Neural progenitor cell (in vitro differentiated cells): ENCODE data around the gene NARS2. TPM values are rescaled to one million over a fixed set of nuclear protein-coding genes. Genes with fewer than 3 reads are reported as not detected.

Experiments
- DNase-seq: peaks from one replicate; pipeline ENCODE4 v3.0.0-alpha.2; 2016; ENCODE audit warnings: low spot score
- H2AFZ ChIP-seq: fragments of 200-600 bp; sonication (generic); replicated peaks from 2 replicates; pipeline ENCODE4 v1.6.1; 2016; ENCODE audit warnings: antibody characterized with exemption
- H3F3A ChIP-seq: fragments of 200-600 bp; sonication (generic); 2 replicates; pipeline ENCODE4 v1.6.1; 2016; ENCODE audit warnings: antibody characterized with exemption, low read depth
- H3K27ac ChIP-seq: fragments of 200-600 bp; sonication (generic); 2 replicates; pipeline ENCODE4 v1.5.1; 2016; ENCODE audit warnings: mild to moderate bottlenecking
- H3K27me3 ChIP-seq: fragments of 200-600 bp; sonication (generic); 2 replicates; pipeline ENCODE4 v1.6.1; 2016; ENCODE audit warnings: mild to moderate bottlenecking, moderate library complexity
- H3K36me3 ChIP-seq: fragments of 200-600 bp; sonication (generic); 2 replicates; pipeline ENCODE4 v1.5.1; 2016
- H3K4me1 ChIP-seq: fragments of 200-600 bp; sonication (generic); 2 replicates; pipeline ENCODE4 v1.6.1; 2016; ENCODE audit warnings: mixed run types
- H3K4me2 ChIP-seq: fragments of 200-600 bp; sonication (generic); 2 replicates; pipeline ENCODE4 v1.6.1; 2016
- H3K4me3 ChIP-seq: fragments of 200-600 bp; sonication (generic); 2 replicates; pipeline ENCODE4 v1.5.1; 2016
- H3K79me2 ChIP-seq: fragments of 200-600 bp; sonication (generic); 2 replicates; pipeline ENCODE4 v1.6.1; 2016; ENCODE audit warnings: low read depth
- H3K9ac ChIP-seq: fragments of 200-600 bp; sonication (generic); 2 replicates; pipeline ENCODE4 v1.6.1; 2016
- H3K9me3 ChIP-seq: fragments of 200-600 bp; sonication (generic); 2 replicates; pipeline ENCODE4 v1.5.1; 2016; ENCODE audit warnings: low read depth
- H4K20me1 ChIP-seq: fragments of 200-600 bp; sonication (generic); 2 replicates; pipeline ENCODE4 v1.6.1; 2016; ENCODE audit warnings: low read depth
- H3K27ac Mint-ChIP-seq: 3 replicates; pipeline ENCODE4 v1.8.0; 2021; ENCODE audit warnings: mixed read lengths
- H3K27me3 Mint-ChIP-seq: 2 replicates; pipeline ENCODE4 v1.8.0; 2022; ENCODE audit warnings: low read depth, mild to moderate bottlenecking, inconsistent platforms, moderate library complexity, mixed read lengths; ENCODE audit not compliant: insufficient read depth
- H3K36me3 Mint-ChIP-seq: 3 replicates; pipeline ENCODE4 v1.8.0; 2021; ENCODE audit warnings: mixed read lengths
- H3K4me1 Mint-ChIP-seq: 3 replicates; pipeline ENCODE4 v1.8.0; 2021; ENCODE audit warnings: mixed read lengths
- H3K4me3 Mint-ChIP-seq: 3 replicates; pipeline ENCODE4 v1.8.0; 2021; ENCODE audit warnings: mild to moderate bottlenecking, moderate library complexity, mixed read lengths
- H3K9me3 Mint-ChIP-seq: 3 replicates; pipeline ENCODE4 v1.8.0; 2020; ENCODE audit warnings: mixed read lengths
- EZH2 ChIP-seq: fragments of 200-600 bp; sonication (generic); IDR thresholded peaks from 2 replicates; pipeline ENCODE4 v1.6.1; 2017; ENCODE audit warnings: antibody characterized with exemption, mild to moderate bottlenecking, moderate library complexity
- EZH2phosphoT487 ChIP-seq: fragments of 200-600 bp; sonication (generic); IDR thresholded peaks from 2 replicates; pipeline ENCODE4 v1.6.1; 2017; ENCODE audit warnings: antibody characterized with exemption
- total RNA-seq: library from RNA; depleted of rRNA; stranded (reverse); fragments of >200 nt; gene quantifications from 2 replicates; pipeline ENCODE4 v1.2.3, GENCODE V29; 2015; ENCODE audit warnings: low replicate concordance
- TF ChIP-seq, protein P1 (sequence below): fragments of 200-600 bp; sonication (generic); IDR thresholded peaks from 2 replicates; pipeline ENCODE4 v1.5.1; 2017; ENCODE audit warnings: antibody characterized with exemption, mild to moderate bottlenecking

The NARS2 gene
- total RNA-seq, 1 donor from 2014 or later, result 53.0 TPM

DNA sequence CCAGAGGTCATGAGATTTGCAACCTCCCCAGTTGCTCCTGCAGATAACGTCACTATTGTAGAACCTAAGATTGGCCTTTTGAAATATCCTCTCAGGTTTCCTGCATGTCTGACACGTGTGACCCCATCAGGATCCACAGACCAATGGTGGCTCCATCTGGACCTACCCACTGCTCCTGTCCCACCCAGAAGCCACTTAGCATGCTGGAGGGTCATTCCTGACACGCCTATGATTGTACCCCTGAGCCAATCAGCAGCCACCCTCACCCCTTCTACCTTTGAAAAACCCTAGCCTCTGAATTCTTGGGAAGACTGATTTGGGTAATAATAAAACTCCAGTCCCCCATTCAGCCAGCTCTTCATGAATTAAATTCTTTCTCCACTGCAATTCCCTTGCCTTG, 20.1 kb upstream of the NARS2 start:
- H3K27ac Mint-ChIP-seq, result no peak overlapping the region
- no peaks in the 10 kb centered on the region for H3F3A ChIP-seq
- H3K9ac ChIP-seq, result no peak overlapping the region
- H3K4me3 Mint-ChIP-seq, result no peak overlapping the region
- H3K27me3 ChIP-seq, result no peaks in the 10 kb centered on the region
- no peaks in the 10 kb centered on the region for H3K36me3 ChIP-seq
- H3K4me1 ChIP-seq, result peaks cover 7% of the 10 kb centered on the region
- TF ChIP-seq, protein P1, sequence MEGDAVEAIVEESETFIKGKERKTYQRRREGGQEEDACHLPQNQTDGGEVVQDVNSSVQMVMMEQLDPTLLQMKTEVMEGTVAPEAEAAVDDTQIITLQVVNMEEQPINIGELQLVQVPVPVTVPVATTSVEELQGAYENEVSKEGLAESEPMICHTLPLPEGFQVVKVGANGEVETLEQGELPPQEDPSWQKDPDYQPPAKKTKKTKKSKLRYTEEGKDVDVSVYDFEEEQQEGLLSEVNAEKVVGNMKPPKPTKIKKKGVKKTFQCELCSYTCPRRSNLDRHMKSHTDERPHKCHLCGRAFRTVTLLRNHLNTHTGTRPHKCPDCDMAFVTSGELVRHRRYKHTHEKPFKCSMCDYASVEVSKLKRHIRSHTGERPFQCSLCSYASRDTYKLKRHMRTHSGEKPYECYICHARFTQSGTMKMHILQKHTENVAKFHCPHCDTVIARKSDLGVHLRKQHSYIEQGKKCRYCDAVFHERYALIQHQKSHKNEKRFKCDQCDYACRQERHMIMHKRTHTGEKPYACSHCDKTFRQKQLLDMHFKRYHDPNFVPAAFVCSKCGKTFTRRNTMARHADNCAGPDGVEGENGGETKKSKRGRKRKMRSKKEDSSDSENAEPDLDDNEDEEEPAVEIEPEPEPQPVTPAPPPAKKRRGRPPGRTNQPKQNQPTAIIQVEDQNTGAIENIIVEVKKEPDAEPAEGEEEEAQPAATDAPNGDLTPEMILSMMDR, result no peak
- no peak for TF ChIP-seq EZH2phosphoT487
- TF ChIP-seq EZH2, result no peak
- peaks cover 3% of the 10 kb centered on the region for H3K4me1 Mint-ChIP-seq
- peak overlapping the region; percentile 58 for H2AFZ ChIP-seq
- peaks cover 4% of the 10 kb centered on the region for H3K9me3 Mint-ChIP-seq
- no peak overlapping the region for H3K4me2 ChIP-seq
- H3K36me3 Mint-ChIP-seq, result no peaks in the 10 kb centered on the region
- H3K27me3 Mint-ChIP-seq, result peaks cover 2% of the 10 kb centered on the region
- no peaks in the 10 kb centered on the region for H3K79me2 ChIP-seq
- no peak overlapping the region for H3K27ac ChIP-seq
- no peak for DNase-seq
- no peaks in the 10 kb centered on the region for H4K20me1 ChIP-seq
- no peaks in the 10 kb centered on the region for H3K9me3 ChIP-seq
- H3K4me3 ChIP-seq, result no peak overlapping the region

DNA sequence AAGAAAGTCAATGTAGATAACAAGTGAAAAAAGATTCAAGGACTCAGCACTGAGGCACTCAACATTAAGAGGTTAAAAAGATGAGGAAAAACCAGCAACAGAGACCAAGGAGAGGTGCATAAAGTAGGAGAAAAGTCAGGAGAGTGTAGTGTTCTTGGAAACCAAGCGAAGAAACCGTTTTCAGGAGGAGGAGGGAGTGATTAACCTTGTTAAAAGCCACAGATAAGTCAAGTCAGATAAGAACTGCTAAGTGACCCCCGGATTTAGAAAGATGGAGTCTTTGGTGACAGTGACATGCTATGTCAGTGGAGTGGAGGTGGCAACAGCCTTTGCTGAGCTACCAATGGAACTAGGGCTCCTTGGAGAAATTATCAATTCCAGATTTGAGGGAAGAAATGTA, 13.9 kb upstream of the NARS2 start:
- H3K27me3 ChIP-seq, result no peaks in the 10 kb centered on the region

DNA sequence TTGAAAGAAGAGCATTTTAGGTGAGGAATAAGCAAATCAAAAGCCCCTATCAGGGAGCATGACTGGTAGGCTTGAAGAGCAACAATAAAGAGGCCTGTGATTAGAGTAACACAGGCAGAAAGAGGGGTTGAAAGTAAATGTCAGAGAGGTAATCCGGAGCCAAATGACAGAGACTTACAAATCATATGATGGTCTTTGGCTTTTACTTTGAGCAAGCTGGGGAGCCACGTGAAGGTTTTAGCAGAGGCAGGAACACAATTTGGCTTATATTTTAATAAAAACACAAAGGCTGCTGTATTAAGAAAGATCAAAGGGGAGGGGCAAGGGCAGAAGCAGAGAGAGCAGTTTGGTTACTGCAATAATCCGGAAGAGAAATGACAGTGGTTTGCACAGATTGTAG, 12.8 kb upstream of the NARS2 start:
- no peaks in the 10 kb centered on the region for H3K36me3 ChIP-seq
- Mint-ChIP-seq H3K4me1 (no peaks in the 10 kb centered on the region), H3K4me3 (no peak overlapping the region), H3K9me3 (peaks cover 16% of the 10 kb centered on the region), H3K27ac (no peak overlapping the region), H3K27me3 (peaks cover 2% of the 10 kb centered on the region), H3K36me3 (peaks cover 2% of the 10 kb centered on the region)
- H3K4me1 ChIP-seq, result no peaks in the 10 kb centered on the region
- no peaks in the 10 kb centered on the region for H3K79me2 ChIP-seq
- H3K9me3 ChIP-seq, result peaks cover 14% of the 10 kb centered on the region
- H3F3A ChIP-seq, result no peaks in the 10 kb centered on the region
- no peaks in the 10 kb centered on the region for H4K20me1 ChIP-seq
- no peak overlapping the region for H3K27ac ChIP-seq
- no peak overlapping the region for H3K4me2 ChIP-seq
- DNase-seq, result no peak
- H3K4me3 ChIP-seq, result no peak overlapping the region
- TF ChIP-seq EZH2phosphoT487 (no peak), EZH2 (no peak)
- TF ChIP-seq, protein P1, result no peak
- H3K9ac ChIP-seq, result no peak overlapping the region
- no peak overlapping the region for H2AFZ ChIP-seq
- H3K27me3 ChIP-seq, result no peaks in the 10 kb centered on the region

More for the DNA sequence above, 13.9 kb upstream of the NARS2 start:
- no peaks in the 10 kb centered on the region for H3K36me3 ChIP-seq
- H3F3A ChIP-seq, result no peaks in the 10 kb centered on the region
- peaks cover 15% of the 10 kb centered on the region for H3K9me3 Mint-ChIP-seq
- no peak overlapping the region for H3K4me2 ChIP-seq
- TF ChIP-seq, protein P1, result no peak
- TF ChIP-seq EZH2 (no peak), EZH2phosphoT487 (no peak)
- H3K9ac ChIP-seq, result no peak overlapping the region
- no peaks in the 10 kb centered on the region for H3K4me1 Mint-ChIP-seq
- no peak overlapping the region for H2AFZ ChIP-seq
- DNase-seq, result no peak
- H3K36me3 Mint-ChIP-seq, result peaks cover 2% of the 10 kb centered on the region
- H3K27ac ChIP-seq, result no peak overlapping the region
- no peaks in the 10 kb centered on the region for H3K79me2 ChIP-seq
- no peak overlapping the region for H3K4me3 Mint-ChIP-seq
- H3K4me1 ChIP-seq, result no peaks in the 10 kb centered on the region
- H3K27me3 Mint-ChIP-seq, result peaks cover 2% of the 10 kb centered on the region
- H3K9me3 ChIP-seq, result peaks cover 9% of the 10 kb centered on the region
- no peak overlapping the region for H3K4me3 ChIP-seq
- H3K27ac Mint-ChIP-seq, result no peak overlapping the region
- no peaks in the 10 kb centered on the region for H4K20me1 ChIP-seq
